Mucosa of stomach (tissue), 1 donor: ENCODE data around the gene HNF1A.
A peak's percentile ranks its signal among the peaks of the same experiment; 100 is the strongest.

Experiments used
- H3K27me3 ChIP-seq: one replicate; pipeline ENCODE4 v1.7.0; 2013; ENCODE audit warnings: mild to moderate bottlenecking, low read length; ENCODE audit not compliant: control insufficient read depth, insufficient read depth
- H3K36me3 ChIP-seq: one replicate; pipeline ENCODE4 v1.7.0; 2013; ENCODE audit warnings: low read length; ENCODE audit not compliant: control insufficient read depth, insufficient read depth
- H3K4me1 ChIP-seq: one replicate; pipeline ENCODE4 v1.7.0; 2013; ENCODE audit warnings: mild to moderate bottlenecking, low read length; ENCODE audit not compliant: control insufficient read depth, insufficient read depth
- H3K4me3 ChIP-seq: one replicate; pipeline ENCODE4 v1.7.0; 2013; ENCODE audit warnings: low read length
- H3K9ac ChIP-seq: one replicate; pipeline ENCODE4 v1.7.0; 2013; ENCODE audit warnings: mild to moderate bottlenecking, low read length, moderate library complexity
- H3K9me3 ChIP-seq: one replicate; pipeline ENCODE4 v1.7.0; 2013; ENCODE audit warnings: mild to moderate bottlenecking, low read length, moderate library complexity; ENCODE audit not compliant: control insufficient read depth
- donor health status: Pancreatic carcinoma.

The HNF1A gene, protein sequence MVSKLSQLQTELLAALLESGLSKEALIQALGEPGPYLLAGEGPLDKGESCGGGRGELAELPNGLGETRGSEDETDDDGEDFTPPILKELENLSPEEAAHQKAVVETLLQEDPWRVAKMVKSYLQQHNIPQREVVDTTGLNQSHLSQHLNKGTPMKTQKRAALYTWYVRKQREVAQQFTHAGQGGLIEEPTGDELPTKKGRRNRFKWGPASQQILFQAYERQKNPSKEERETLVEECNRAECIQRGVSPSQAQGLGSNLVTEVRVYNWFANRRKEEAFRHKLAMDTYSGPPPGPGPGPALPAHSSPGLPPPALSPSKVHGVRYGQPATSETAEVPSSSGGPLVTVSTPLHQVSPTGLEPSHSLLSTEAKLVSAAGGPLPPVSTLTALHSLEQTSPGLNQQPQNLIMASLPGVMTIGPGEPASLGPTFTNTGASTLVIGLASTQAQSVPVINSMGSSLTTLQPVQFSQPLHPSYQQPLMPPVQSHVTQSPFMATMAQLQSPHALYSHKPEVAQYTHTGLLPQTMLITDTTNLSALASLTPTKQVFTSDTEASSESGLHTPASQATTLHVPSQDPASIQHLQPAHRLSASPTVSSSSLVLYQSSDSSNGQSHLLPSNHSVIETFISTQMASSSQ

DNA sequence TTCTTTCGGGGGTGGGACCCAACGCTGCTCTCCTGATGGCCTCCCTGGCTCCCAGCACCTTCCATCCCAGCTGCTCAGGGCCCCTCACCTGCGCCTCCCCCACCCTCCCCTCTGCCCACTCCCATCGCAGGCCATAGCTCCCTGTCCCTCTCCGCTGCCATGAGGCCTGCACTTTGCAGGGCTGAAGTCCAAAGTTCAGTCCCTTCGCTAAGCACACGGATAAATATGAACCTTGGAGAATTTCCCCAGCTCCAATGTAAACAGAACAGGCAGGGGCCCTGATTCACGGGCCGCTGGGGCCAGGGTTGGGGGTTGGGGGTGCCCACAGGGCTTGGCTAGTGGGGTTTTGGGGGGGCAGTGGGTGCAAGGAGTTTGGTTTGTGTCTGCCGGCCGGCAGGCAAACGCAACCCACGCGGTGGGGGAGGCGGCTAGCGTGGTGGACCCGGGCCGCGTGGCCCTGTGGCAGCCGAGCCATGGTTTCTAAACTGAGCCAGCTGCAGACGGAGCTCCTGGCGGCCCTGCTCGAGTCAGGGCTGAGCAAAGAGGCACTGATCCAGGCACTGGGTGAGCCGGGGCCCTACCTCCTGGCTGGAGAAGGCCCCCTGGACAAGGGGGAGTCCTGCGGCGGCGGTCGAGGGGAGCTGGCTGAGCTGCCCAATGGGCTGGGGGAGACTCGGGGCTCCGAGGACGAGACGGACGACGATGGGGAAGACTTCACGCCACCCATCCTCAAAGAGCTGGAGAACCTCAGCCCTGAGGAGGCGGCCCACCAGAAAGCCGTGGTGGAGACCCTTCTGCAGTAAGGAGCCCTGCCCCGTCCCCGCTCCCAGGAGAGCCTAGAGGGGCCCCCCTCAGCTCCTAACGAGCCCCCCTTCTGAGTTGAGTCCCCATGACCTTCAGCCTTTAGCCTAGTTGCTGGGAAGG is at the start of gene HNF1A:
HNF1A (plus strand) TSS at position 248 of the 924 bp plus-strand sequence; CDS start at position 474, 226 bp downstream.
- H3K9me3 ChIP-seq, result no peaks in the 10 kb centered on the region
- H3K4me1 ChIP-seq, result peaks cover 30% of the 10 kb centered on the region
- H3K4me3 ChIP-seq, result peak within 1 kb of the TSS; percentile 75
- no peaks in the 10 kb centered on the region for H3K36me3 ChIP-seq
- no peaks in the 10 kb centered on the region for H3K27me3 ChIP-seq
- H3K9ac ChIP-seq, result peak within 1 kb of the TSS; percentile 83

DNA sequence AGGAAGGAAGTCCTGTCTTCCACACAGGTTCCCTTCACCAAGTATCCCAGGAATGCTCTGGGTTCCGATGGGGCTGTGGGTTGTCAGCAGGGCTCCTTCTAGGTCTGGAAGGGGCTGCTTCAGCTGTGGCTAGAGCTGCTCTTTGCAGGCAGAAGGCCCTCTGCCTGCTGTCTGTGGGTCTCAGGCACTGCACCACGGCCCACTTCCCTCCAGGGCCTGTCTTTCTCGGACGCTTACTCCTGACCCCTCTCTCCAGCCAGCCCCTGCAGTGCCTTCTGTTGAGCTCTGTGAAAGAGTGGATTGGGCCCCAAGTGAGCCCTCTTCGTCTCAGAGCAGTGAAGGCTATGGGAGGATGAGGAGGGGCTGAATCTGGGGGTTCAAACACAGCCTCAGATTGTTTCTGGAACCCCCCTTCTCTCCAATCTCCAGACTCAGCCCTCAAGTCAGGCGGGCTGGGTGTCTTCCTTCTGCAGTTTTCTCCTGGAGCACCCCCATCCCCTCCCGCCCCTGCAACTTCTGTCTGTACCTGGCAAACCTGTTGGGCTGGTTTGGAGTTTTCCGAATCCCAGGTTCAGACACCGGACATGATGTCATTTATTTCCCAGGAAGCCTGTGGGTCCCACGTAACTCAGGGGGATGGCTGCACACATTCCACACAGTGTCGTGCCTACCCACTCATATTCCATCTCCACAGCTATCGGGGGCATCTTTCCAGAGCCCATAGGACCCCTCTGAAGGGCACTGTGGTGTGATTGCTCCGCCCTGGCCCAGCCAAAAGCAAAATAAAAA is 49.3 kb upstream of the HNF1A start:
- H3K36me3 ChIP-seq, result no peaks in the 10 kb centered on the region
- no peak overlapping the region for H3K9ac ChIP-seq
- no peaks in the 10 kb centered on the region for H3K9me3 ChIP-seq
- no peaks in the 10 kb centered on the region for H3K27me3 ChIP-seq
- H3K4me3 ChIP-seq, result no peak overlapping the region
- H3K4me1 ChIP-seq, result no peaks in the 10 kb centered on the region

DNA sequence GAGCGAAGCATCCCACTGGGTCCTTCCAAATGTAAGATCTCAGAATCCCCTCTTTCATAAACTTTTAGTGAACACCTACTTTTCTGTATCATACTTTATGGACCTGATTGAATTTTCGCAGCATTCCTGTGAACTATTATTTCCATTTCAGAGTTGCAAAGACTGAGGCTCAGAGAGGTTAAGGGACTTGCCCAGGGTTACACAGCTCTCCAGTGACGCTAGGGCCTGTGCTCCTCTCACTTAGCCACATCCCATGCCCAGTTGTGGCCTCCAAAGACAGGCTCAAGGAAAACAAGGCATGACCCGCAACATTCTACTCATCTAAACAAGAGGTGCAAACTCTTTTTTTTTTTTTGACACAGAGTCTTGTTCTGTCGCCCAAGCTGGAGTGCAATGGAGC is 48.3 kb upstream of the HNF1A start:
- H3K4me3 ChIP-seq, result no peak overlapping the region
- H3K9ac ChIP-seq, result no peak overlapping the region
- no peaks in the 10 kb centered on the region for H3K27me3 ChIP-seq
- no peaks in the 10 kb centered on the region for H3K4me1 ChIP-seq
- no peaks in the 10 kb centered on the region for H3K36me3 ChIP-seq
- H3K9me3 ChIP-seq, result no peaks in the 10 kb centered on the region

DNA sequence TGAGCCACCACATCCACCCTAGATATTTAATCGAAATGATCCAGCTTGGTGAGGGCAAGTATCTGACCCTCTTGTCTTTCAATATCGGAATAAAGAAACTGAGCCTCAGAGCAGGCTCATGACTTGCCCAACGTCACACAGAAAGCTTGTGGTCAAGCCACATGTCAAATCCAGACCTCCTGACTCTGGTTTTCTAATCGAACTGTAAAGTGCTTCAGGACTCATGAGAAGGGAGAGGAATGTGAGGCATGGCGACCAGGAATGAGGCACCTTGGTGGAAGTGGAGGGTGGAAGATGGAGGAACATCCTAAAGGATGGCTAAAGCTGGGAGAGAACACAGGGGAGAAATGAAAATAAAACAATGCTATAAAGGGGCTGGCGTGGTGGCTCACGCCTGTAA is 46.3 kb upstream of the HNF1A start:
- Histone ChIP-seq H3K4me3 (no peak overlapping the region), H3K9me3 (no peaks in the 10 kb centered on the region), H3K4me1 (no peaks in the 10 kb centered on the region), H3K36me3 (no peaks in the 10 kb centered on the region), H3K27me3 (peaks cover 4% of the 10 kb centered on the region), H3K9ac (no peak overlapping the region)

DNA sequence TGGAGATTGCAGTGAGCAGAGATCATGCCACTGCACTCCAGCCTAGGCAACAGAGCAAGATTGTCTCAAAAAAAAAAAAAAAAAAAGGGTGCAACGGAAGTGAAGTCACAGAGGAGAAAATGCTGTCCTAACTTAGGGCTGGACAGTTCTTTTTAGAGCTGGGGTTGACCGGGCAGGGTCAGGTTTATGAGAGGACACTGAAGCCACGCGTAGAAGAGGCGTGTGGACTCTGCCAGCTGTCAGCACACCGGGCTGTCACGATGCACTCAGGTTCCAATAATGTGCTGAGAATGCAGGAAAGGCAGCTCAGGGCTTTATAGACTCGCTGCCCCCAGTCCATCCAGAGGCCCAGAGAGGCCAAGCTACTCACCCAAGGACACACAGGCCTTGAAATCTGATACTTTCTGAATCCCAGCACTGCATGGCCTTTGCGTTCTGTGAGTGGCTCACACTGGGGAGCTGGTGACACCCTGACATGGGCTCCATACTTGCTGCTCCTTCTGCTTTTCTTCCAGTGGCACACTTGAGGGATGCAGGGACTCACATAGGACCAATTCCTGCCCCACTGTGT is 45.3 kb upstream of the HNF1A start:
- Histone ChIP-seq H3K36me3 (no peaks in the 10 kb centered on the region), H3K9ac (no peak overlapping the region), H3K4me3 (no peak overlapping the region), H3K27me3 (peaks cover 4% of the 10 kb centered on the region), H3K9me3 (no peaks in the 10 kb centered on the region), H3K4me1 (no peaks in the 10 kb centered on the region)

DNA sequence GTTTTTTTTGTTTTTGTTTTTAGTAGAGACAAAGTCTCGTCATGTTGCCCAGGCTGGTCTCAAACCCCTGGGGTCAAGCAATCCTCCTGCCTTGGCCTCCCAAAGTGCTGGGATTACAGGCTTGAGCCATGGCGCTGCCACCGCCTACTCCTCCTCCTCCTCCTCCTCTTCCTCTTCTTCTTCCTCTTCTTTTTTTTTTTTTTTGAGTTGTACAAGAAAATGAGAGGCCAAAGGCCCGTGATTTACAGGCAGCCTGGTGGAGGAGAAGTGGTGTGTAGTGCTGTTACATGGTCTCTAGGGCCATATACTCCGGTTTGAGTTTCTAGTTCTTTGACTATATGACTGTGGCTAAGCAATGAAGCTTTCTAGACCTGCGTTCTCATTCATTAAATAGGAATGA is 44.6 kb upstream of the HNF1A start:
- Histone ChIP-seq H3K9me3 (no peaks in the 10 kb centered on the region), H3K9ac (no peak overlapping the region), H3K36me3 (no peaks in the 10 kb centered on the region), H3K4me1 (no peaks in the 10 kb centered on the region), H3K27me3 (peaks cover 7% of the 10 kb centered on the region), H3K4me3 (no peak overlapping the region)

DNA sequence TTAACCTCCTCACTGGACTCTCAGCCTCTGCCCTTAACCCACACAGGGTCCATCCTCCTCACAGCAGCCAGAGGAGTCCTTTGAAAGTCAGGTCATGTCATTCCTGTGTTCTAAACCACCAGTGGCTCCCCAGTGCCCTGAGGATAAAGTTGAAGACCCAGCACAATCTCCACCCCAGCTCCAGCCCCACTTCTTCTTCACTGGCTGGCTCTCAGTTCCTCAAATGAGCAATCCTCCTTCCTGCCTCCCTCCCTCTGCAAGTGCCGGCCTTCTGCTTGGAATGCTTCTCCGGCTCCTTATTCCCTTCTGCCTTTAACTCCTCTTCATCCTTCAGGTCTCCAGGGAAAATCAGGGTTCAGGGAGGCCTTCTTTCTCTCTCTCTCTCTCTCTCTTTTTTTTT is 42.1 kb upstream of the HNF1A start:
- Histone ChIP-seq H3K4me3 (no peak overlapping the region), H3K27me3 (peaks cover 7% of the 10 kb centered on the region), H3K9me3 (no peaks in the 10 kb centered on the region), H3K9ac (no peak overlapping the region), H3K36me3 (no peaks in the 10 kb centered on the region), H3K4me1 (no peaks in the 10 kb centered on the region)

DNA sequence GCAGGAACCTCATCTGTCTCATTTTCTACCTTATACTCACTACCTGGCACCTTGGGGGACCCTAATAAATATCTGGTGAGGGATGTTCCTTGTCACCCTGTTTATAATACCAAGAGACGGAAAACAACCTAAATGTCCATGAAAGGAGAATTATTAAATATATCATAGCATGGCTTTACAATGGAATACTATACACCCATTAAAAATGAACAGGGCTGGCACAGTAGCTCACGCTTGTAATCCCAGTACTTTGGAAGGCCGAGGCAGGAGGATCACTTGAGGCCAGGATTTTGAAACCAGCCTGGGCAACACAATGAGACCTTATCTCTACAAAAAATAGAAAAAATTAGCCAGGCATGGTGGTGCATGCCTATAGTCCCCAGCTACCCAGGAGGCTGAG is 39.8 kb upstream of the HNF1A start:
- no peak overlapping the region for H3K4me3 ChIP-seq
- H3K4me1 ChIP-seq, result no peaks in the 10 kb centered on the region
- H3K36me3 ChIP-seq, result no peaks in the 10 kb centered on the region
- no peaks in the 10 kb centered on the region for H3K9me3 ChIP-seq
- H3K9ac ChIP-seq, result no peak overlapping the region
- H3K27me3 ChIP-seq, result peaks cover 7% of the 10 kb centered on the region

DNA sequence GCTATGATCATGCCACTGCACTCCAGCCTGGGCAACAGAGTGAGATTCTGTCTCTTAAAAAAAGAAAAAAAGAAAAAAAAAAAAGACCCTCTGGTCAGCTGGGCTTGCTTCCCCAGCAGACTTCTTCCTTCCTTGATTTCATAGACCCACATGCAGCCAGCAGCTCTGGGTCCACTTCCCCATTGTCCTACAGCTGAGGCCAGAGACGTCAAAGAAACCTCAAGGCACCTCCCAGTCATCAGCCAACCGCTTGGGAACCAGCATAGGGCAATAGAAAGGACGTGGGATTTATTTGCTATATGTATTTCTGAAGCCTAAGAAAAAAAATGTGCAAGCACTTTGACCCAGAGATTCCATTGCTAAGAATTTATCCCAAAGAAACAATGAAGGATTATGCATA is 38.8 kb upstream of the HNF1A start:
- Histone ChIP-seq H3K9me3 (no peaks in the 10 kb centered on the region), H3K36me3 (no peaks in the 10 kb centered on the region), H3K9ac (no peak overlapping the region), H3K27me3 (peaks cover 7% of the 10 kb centered on the region), H3K4me3 (no peak overlapping the region), H3K4me1 (peaks cover 2% of the 10 kb centered on the region)

DNA sequence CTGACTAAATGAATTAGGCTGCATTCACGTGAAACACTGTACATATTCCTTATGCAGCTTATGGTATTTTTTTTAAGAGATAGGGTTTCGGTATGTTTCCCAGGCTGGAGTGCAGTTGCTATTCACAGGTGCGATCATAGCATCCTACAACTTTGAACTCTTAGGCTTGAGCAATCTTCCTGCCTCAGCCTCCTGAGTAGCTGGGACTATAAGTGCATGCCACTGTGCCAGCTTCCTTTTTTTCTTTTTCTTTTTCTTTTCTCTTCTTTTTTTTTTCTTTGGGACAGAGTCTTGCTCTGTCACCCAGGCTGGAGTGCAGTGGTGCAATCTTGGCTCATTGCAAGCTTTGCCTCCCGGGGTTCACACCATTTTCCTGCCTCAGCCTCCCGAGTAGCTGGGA is 38.3 kb upstream of the HNF1A start:
- Histone ChIP-seq H3K9ac (no peak overlapping the region), H3K4me3 (no peak overlapping the region), H3K9me3 (no peaks in the 10 kb centered on the region), H3K27me3 (peaks cover 7% of the 10 kb centered on the region), H3K4me1 (peaks cover 4% of the 10 kb centered on the region), H3K36me3 (no peaks in the 10 kb centered on the region)

DNA sequence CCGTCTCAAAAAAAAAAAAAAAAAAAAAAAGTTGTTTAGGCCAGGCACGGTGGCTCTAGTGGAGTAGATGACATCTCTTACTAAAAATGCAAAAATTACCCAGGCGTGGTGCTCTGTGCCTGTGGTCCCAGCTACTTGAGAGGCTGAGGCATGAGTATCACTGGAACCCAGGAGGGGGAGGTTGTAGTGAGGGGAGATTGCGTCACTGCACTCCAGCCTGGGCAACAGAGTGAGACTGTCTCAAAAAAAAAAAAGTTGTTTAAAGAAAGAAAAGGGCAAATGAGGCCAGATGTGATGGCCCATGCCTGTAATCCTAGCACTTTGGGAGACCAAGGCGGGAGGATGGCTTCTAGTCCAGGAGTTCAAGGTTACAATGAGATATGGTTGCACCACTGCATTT is 37.5 kb upstream of the HNF1A start:
- peaks cover 4% of the 10 kb centered on the region for H3K4me1 ChIP-seq
- H3K9ac ChIP-seq, result no peak overlapping the region
- H3K4me3 ChIP-seq, result no peak overlapping the region
- no peaks in the 10 kb centered on the region for H3K9me3 ChIP-seq
- no peaks in the 10 kb centered on the region for H3K36me3 ChIP-seq
- peaks cover 7% of the 10 kb centered on the region for H3K27me3 ChIP-seq
